Gastrocnemius medialis (tissue), 4 donors: Measurements from ENCODE around the gene PDE10A. TPM values are rescaled to one million over a fixed set of nuclear protein-coding genes. Genes with fewer than 3 reads are reported as not detected.

Source experiments
- ATAC-seq, 2 donors: fragments of 150-250 bp; one replicate each; pipeline ENCODE4 v1.9.1; 2016
- DNase-seq, 2 donors: peaks; one replicate each; pipeline ENCODE4 v3.0.0-alpha.2; 2019
- H3K27ac ChIP-seq, 4 donors: fragments of 200-600 bp; sonication (generic); 1 replicate in 1 of 4; 2 replicates in 3 of 4; pipeline ENCODE4 v1.5.1; 2016 to 2018; ENCODE audit warnings: mild to moderate bottlenecking in 2 of 4, moderate library complexity in 1 of 4
- H3K27me3 ChIP-seq, 3 donors: fragments of 200-600 bp; sonication (generic) in 2 of 3; 1 replicate in 1 of 3; 2 replicates in 2 of 3; pipeline versions ENCODE4 v1.5.1 to v1.6.0; 2016 to 2019; ENCODE audit warnings: mild to moderate bottlenecking in 1 of 3, moderate library complexity in 1 of 3
- H3K36me3 ChIP-seq, 2 donors: fragments of 200-600 bp; sonication (generic) in 1 of 2; one replicate each; pipeline ENCODE4 v1.5.1; 2017 to 2018
- H3K4me1 ChIP-seq, 2 donors: fragments of 200-600 bp; sonication (generic) in 1 of 2; one replicate each; pipeline ENCODE4 v1.5.1; 2016 to 2017; ENCODE audit warnings: mild to moderate bottlenecking in 2 of 2
- H3K4me3 ChIP-seq, 4 donors: fragments of 200-600 bp; sonication (generic) in 3 of 4; 1 replicate in 1 of 4; 2 replicates in 3 of 4; pipeline ENCODE4 v1.5.1; 2016 to 2019; ENCODE audit warnings: mild to moderate bottlenecking in 2 of 4
- H3K9me3 ChIP-seq, 3 donors: fragments of 200-600 bp; sonication (generic) in 2 of 3; 1 replicate in 1 of 3; 2 replicates in 2 of 3; pipeline ENCODE4 v1.5.1; 2016 to 2019
- CTCF ChIP-seq, 5 experiments: fragments of 450-650 bp in 3 of 5; fragments of 200-600 bp in 2 of 5; sonication (generic) in 2 of 5; IDR thresholded peaks in 4 of 5; conservative IDR thresholded peaks in 1 of 5; 1 replicate in 4 of 5; 2 replicates in 1 of 5; pipeline ENCODE4 v1.5.1; 2016 to 2019; ENCODE audit warnings: antibody characterized with exemption in 5 of 5, mild to moderate bottlenecking in 3 of 5, moderate library complexity in 3 of 5
- POLR2A ChIP-seq, 2 donors: fragments of 450-650 bp; IDR thresholded peaks; one replicate each; pipeline ENCODE4 v1.6.1; 2017; ENCODE audit warnings: antibody characterized with exemption in 2 of 2, mild to moderate bottlenecking in 2 of 2, moderate library complexity in 2 of 2
- in situ Hi-C, 4 donors: fragments of 200-750 bp; cut with MboI; loops; one replicate each; pipeline versions ENCODE4 v1.15.0 to v1.8.0; 2017; ENCODE audit warnings: low sequenced_read_pairs in 4 of 4
- intact Hi-C: fragments of 100-400 bp; cut with DNase I; formaldehyde crosslinking; loops from one replicate; pipeline ENCODE4 v1.15.1; 2023; ENCODE audit warnings: low total_unique reads
- total RNA-seq, 4 donors: library from RNA; depleted of rRNA; stranded (reverse); fragments of >200 nt; gene quantifications; one replicate each; pipeline versions ENCODE4 v1.1.0 to v1.2.3, GENCODE V29; 2016

The PDE10A gene
- total RNA-seq, 4 donors from 2014 or later, result 0.24 to 1.5 (median 1.2) TPM

GRCh38 chr6:165481921-165482320, 181.1 kb downstream of the PDE10A start:
- no peak for ATAC-seq
- no peak for DNase-seq
- Histone ChIP-seq H3K27ac (no peak overlapping the region), H3K9me3 (no peaks in the 10 kb centered on the region), H3K36me3 (no peaks in the 10 kb centered on the region), H3K4me3 (no peak overlapping the region), H3K4me1 (no peaks in the 10 kb centered on the region), H3K27me3 (no peaks in the 10 kb centered on the region)
- intact Hi-C loops, result no loop called here
- in situ Hi-C loops, result no loop called here
- no peak for TF ChIP-seq CTCF (IDR thresholded peaks at IDR 0.05 in 4 of 5, conservative IDR thresholded peaks at IDR 0.05 in 1 of 5)
- no peak for TF ChIP-seq POLR2A (IDR thresholded peaks at IDR 0.05)

DNA sequence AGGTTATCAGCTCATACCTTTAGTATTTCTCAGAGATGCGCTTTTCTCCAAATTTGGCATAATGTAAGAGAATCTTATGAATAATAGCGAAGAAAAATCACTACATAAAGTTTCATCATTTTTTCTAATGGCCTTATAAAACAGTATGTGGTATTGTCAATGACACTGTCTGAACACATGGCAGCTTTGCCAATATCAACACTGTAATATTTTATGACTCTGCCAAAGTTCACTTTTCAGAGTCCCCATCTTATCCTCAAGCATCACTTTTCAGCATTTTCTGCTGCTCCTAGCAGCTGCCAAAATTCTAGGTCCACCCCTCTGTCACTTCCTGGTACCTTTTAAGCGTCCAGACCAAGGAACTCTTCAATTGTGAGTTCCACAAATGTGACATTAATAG, 182.1 kb downstream of the PDE10A start:
- Histone ChIP-seq H3K4me3 (no peak overlapping the region), H3K9me3 (no peaks in the 10 kb centered on the region), H3K4me1 (no peaks in the 10 kb centered on the region), H3K27me3 (no peaks in the 10 kb centered on the region), H3K27ac (no peak overlapping the region), H3K36me3 (no peaks in the 10 kb centered on the region)
- ATAC-seq (no peak), DNase-seq (no peak)
- in situ Hi-C loops, result no loop called here
- TF ChIP-seq POLR2A (IDR thresholded peaks at IDR 0.05), result no peak
- no peak for TF ChIP-seq CTCF (IDR thresholded peaks at IDR 0.05 in 4 of 5, conservative IDR thresholded peaks at IDR 0.05 in 1 of 5)
- intact Hi-C loops, result no loop called here

DNA sequence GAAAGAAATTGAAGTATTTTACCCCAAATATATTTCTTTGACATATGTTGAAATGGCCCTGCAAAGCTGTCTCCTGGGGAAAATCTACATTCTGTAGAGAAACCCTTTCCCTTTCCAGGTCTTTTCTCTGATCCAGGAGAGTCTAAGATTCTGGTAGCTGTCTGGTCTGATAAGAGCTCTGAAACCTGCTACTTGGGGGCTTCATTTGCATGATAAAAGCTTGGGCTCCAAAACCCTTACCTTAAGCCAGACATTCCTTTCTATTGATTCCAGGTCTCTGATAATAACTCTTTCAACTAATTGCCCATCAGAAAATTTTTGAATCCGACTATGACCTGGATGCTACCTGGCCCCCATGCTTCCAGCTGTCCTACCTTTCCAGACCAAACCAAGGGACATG, 184.5 kb downstream of the PDE10A start:
- ATAC-seq (no peak), DNase-seq (no peak)
- no peaks in the 10 kb centered on the region for H3K9me3 ChIP-seq
- intact Hi-C loops (no loop called here), in situ Hi-C loops (no loop called here)
- no peak overlapping the region for H3K4me3 ChIP-seq
- no peaks in the 10 kb centered on the region for H3K4me1 ChIP-seq
- TF ChIP-seq CTCF (IDR thresholded peaks at IDR 0.05 in 4 of 5, conservative IDR thresholded peaks at IDR 0.05 in 1 of 5) (no peak), POLR2A (IDR thresholded peaks at IDR 0.05) (no peak)
- H3K27ac ChIP-seq, result no peak overlapping the region
- no peaks in the 10 kb centered on the region for H3K27me3 ChIP-seq
- no peaks in the 10 kb centered on the region for H3K36me3 ChIP-seq

DNA sequence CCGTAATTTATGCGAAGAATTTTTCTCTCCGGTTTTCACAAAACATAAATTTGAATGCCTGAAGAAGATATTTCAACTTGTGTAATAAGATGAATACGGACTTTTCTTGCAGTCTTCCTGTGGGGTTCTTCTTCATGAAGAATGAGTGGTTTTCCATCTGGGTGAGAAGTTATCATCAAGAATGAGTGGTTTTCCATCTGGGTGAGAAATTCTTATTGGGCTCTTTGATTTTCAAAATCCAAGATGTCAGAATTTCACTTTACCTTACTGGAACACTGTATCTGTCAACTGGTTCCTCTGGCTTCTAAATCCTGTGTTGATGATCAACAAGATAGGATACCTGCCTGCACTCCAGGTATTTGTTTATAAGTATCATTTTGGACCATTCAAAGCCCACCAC, 193.6 kb downstream of the PDE10A start:
- no peaks in the 10 kb centered on the region for H3K9me3 ChIP-seq
- H3K27ac ChIP-seq, result no peak overlapping the region
- DNase-seq (no peak), ATAC-seq (no peak)
- no peaks in the 10 kb centered on the region for H3K36me3 ChIP-seq
- intact Hi-C loops (no loop called here), in situ Hi-C loops (no loop called here)
- H3K27me3 ChIP-seq, result no peaks in the 10 kb centered on the region
- TF ChIP-seq CTCF (IDR thresholded peaks at IDR 0.05 in 4 of 5, conservative IDR thresholded peaks at IDR 0.05 in 1 of 5) (no peak), POLR2A (IDR thresholded peaks at IDR 0.05) (no peak)
- H3K4me1 ChIP-seq, result no peaks in the 10 kb centered on the region
- no peak overlapping the region for H3K4me3 ChIP-seq
